Measurements from ENCODE around the gene AP1AR. TPM values are rescaled to one million over a fixed set of nuclear protein-coding genes. Genes with fewer than 3 reads are reported as not detected.

Gene AP1AR
- total and polyA plus RNA-seq, 11 donors: 3.7 to 17.3 (median 9.2) TPM

- peaks cover 0 to 27% (median 10%) of the 10 kb centered on the region in 9 donors for H3K36me3 ChIP-seq
- 97 to 100% (median 99%) methylated on average over 1 of the region's 1 CpG for WGBS, 4 donors
- H3K4me1 ChIP-seq: peaks cover 0 to 21% (median 0%) of the 10 kb centered on the region in 12 donors
- DNase-seq (no peak), ATAC-seq (no peak)
- intact Hi-C loops (cut with DNase I): no loop called here
- H3K4me3 ChIP-seq: no peak overlapping the region
- H3K27ac ChIP-seq: no peak overlapping the region
- no peaks in the 10 kb centered on the region for H3K27me3 ChIP-seq
- TF ChIP-seq CTCF (IDR thresholded peaks at IDR 0.05): no peak
- TF ChIP-seq POLR2A (IDR thresholded peaks at IDR 0.05): no peak
- H3K9me3 ChIP-seq: no peaks in the 10 kb centered on the region
Measured at GRCh38 chr4:112184438-112184837, 47.1 kb upstream of the AP1AR start.

DNA sequence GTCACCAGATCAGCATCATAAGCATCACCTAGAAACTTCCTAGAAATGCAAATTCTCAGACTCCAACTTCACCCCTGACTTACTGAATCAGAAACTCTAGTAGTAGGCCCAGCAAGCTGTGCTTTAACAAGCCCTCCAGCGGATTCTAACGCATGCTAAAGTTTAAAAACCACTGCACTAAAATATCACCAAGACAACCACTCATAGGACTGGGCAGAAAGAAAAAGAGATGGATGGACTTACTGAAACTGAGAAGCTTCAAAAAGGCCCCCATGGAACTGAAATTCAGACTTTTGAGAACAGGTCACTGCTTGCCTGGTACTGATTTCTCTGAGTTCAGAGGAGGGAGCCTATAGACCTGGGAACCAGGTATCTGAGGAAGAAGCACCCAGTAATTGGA is 46.3 kb upstream of the AP1AR start:
- no peaks in the 10 kb centered on the region for H3K27me3 ChIP-seq
- no peak for DNase-seq
- no peaks in the 10 kb centered on the region for H3K9me3 ChIP-seq
- ATAC-seq: no peak
- intact Hi-C loops (cut with DNase I): loop anchor here in 3 of 10 donors (5.0 kb wide), 3 partner anchors 33 to 88 kb away; no protein-coding TSS in a partner anchor
- 91 to 98% (median 96%) methylated on average over 2 of the region's 2 CpGs for WGBS, 4 donors
- H3K4me3 ChIP-seq: no peak overlapping the region
- TF ChIP-seq CTCF (IDR thresholded peaks at IDR 0.05) (no peak), POLR2A (IDR thresholded peaks at IDR 0.05) (no peak)
- H3K36me3 ChIP-seq: peaks cover 0 to 27% (median 10%) of the 10 kb centered on the region in 9 donors
- H3K4me1 ChIP-seq: peaks cover 0 to 21% (median 0%) of the 10 kb centered on the region in 12 donors
- no peak overlapping the region for H3K27ac ChIP-seq

- no peak for DNase-seq
- ATAC-seq: no peak
- TF ChIP-seq CTCF (IDR thresholded peaks at IDR 0.05) (no peak), POLR2A (IDR thresholded peaks at IDR 0.05) (no peak)
- Histone ChIP-seq H3K27me3 (no peaks in the 10 kb centered on the region), H3K4me3 (no peak overlapping the region), H3K4me1 (peaks cover 0 to 21% (median 0%) of the 10 kb centered on the region in 12 donors), H3K27ac (no peak overlapping the region), H3K36me3 (peaks cover 0 to 27% (median 10%) of the 10 kb centered on the region in 9 donors), H3K9me3 (no peaks in the 10 kb centered on the region)
- intact Hi-C loops (cut with DNase I): loop anchor here in 3 of 10 donors (5.0 kb wide), 3 partner anchors 34 to 89 kb away; no protein-coding TSS in a partner anchor
- 81 to 83% (median 82%) methylated on average over 8 of the region's 8 CpGs for WGBS, 4 donors
Measured at GRCh38 chr4:112185740-112186670, 45.6 kb upstream of the AP1AR start.

GRCh38 chr4:112189754-112190153 is 41.8 kb upstream of the AP1AR start:
- WGBS, 4 donors: 47 to 72% (median 64%) methylated on average over 2 of the region's 2 CpGs
- DNase-seq (no peak), ATAC-seq (no peak)
- H3K36me3 ChIP-seq: peaks cover 0 to 27% (median 10%) of the 10 kb centered on the region in 9 donors
- H3K4me3 ChIP-seq: no peak overlapping the region
- H3K27ac ChIP-seq: no peak overlapping the region
- peaks cover 0 to 8% (median 0%) of the 10 kb centered on the region in 12 donors for H3K4me1 ChIP-seq
- no peaks in the 10 kb centered on the region for H3K9me3 ChIP-seq
- H3K27me3 ChIP-seq: no peaks in the 10 kb centered on the region
- intact Hi-C loops (cut with DNase I): loop anchor here in 4 of 10 donors (1.0 to 5.0 kb wide), 4 partner anchors 37 to 92 kb away; no protein-coding TSS in a partner anchor
- TF ChIP-seq CTCF (IDR thresholded peaks at IDR 0.05) (peak in 6 of 12 donors; percentile 10 to 45 (median 24)), POLR2A (IDR thresholded peaks at IDR 0.05) (no peak)

Measured in heart left ventricle (tissue), 16 donors.